Left cardiac atrium (tissue), 4 donors: Measurements from ENCODE around the gene WIPI1. TPM values are rescaled to one million over a fixed set of nuclear protein-coding genes. Genes with fewer than 3 reads are reported as not detected.
"Not testable (repeated sequence)": the region's sequence is repeated elsewhere in the genome, so short reads cannot be mapped to it uniquely, and the experiment has no call there.

Source experiments
- ATAC-seq, 2 donors: fragments of 200-7000 bp; cut with Tn5 transposase; one replicate each; pipeline ENCODE4 v1.9.1; 2020; ENCODE audit warnings: mild to moderate bottlenecking in 2 of 2, moderate library complexity in 2 of 2
- DNase-seq: peaks from one replicate; pipeline ENCODE4 v3.0.0-alpha.2; 2020
- intact Hi-C, 2 donors: fragments of 100-400 bp; cut with DNase I; formaldehyde crosslinking; loops; one replicate each; pipeline versions ENCODE4 v1.14.1 to v1.15.1; 2022 to 2023
- total RNA-seq, 2 donors: library from RNA; stranded (reverse); fragmentation: NEBNext Ultra II Directional; extraction: Animal tissue kit (Norgen Biotek cat#: 25700); gene quantifications; one replicate each; pipeline ENCODE4 v1.2.1, GENCODE V29; 2021
- donor health status: DM: no; HTN: yes; CAD: no.
- donor health status: DM: no; HTN: yes; CAD: no; lungs with severe emphysema.
- donor health status: DM: yes; HTN: yes; CAD: no.
- donor health status: Dilated cardiomyopathy.

Gene WIPI1
- total RNA-seq, 2 donors from 2014 or later: 35.8 to 74.3 TPM

DNA sequence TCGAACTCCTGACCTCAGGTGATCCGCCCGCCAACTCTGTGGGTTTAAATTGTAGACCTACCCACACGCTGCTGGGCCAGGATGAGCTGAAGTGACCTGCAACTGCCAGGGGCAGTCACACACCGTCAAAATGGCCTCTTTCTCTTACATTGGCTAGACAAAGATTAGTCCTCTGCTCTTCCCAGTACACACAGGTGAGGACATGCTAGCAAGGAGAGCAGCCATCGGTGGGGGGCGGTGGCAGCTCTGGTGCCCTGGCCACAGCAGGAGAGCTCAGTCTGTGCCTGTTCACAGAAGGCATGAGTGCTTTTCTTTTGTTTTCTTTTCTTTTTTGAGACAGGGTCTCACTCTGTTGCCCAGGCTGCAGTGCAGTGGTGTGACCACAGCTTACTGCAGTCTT lies 29.7 kb downstream of the WIPI1 start:
- intact Hi-C loops: no loop called here
- ATAC-seq: no peak
- no peak for DNase-seq

GRCh38 chr17:68425979-68426378 lies 31.3 kb downstream of the WIPI1 start:
- intact Hi-C loops: no loop called here
- no peak for ATAC-seq
- DNase-seq: no peak

DNA sequence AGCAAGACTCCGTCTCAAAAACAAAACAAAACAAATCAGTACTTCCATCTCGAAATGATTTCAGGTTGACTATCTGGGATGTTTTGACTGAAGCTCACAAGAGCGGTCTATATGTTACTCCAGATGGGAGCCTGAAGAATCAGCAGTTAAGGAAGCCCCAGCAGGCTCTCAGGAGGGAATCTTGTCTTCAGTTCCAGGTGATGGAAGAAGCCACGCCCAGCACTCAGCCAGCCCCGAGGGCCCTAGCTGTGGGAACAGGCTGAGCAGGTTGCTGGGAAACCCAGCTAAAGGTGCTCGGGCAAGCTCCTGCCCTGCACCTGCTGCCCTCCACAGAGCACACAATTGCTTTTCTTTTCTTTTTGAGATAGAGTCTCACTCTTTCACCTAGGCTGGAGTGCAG lies 32.4 kb downstream of the WIPI1 start:
- ATAC-seq: no peak
- no peak for DNase-seq
- intact Hi-C loops: no loop called here

DNA sequence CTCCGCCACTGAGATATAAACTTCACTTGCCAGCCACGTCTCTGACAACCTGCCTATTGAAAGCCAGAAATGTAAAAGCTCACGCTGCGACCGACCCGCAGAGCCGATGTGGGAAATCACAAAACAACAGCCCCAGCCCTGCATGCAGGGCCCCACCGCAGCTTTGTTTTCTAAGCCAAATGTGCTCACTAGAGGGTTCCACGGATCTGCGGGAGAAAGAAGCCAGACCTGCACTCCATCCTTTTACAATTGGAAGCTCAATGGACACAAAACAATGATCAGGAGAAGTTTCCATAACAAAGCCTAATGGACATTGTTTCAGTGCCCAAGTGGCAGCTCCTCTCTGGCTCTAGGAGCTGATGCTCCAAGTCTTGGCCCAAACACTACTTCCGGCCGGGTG lies 33.1 kb downstream of the WIPI1 start:
- intact Hi-C loops: no loop called here
- ATAC-seq (no peak), DNase-seq (no peak)

DNA sequence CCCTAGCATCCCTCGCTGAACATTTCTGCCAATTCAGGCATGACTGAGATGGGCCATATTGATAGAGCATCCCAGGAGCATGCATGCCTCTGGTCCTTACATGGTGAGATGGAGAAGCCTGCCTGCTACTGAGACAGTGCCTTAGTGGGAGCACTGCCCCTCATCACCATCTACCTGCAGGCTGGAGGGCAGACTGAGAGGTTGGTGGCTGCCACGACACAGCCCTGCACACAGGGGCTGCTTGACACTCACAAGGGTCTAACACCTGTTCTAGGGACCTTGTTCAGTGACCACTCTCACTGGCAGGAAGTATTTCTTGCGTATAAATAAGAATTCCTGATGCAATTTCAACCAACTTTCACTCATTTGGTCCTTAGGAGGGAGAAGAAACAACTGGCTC lies 34.0 kb downstream of the WIPI1 start:
- intact Hi-C loops: no loop called here
- DNase-seq: no peak
- no peak for ATAC-seq

DNA sequence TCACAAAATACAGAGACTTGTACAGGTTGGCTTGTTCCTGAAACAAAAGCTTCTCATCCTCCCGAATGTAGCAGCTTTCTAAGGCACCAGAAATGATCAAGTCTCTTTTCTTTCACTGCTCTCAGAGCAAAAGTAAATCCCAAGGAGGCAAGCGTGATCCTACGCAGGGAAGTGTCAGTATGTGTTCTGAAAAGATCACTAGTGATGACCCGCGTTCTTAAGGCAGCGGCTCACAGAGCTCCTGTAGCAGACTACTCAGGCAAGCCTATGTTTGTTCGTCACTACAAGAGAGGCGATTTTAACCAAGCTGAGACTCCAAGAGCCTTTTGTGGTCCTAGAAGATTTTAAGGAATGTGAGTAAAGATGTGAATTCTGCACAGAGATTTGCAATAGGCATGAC lies 34.5 kb downstream of the WIPI1 start:
- ATAC-seq (no peak), DNase-seq (no peak)
- intact Hi-C loops: no loop called here

DNA sequence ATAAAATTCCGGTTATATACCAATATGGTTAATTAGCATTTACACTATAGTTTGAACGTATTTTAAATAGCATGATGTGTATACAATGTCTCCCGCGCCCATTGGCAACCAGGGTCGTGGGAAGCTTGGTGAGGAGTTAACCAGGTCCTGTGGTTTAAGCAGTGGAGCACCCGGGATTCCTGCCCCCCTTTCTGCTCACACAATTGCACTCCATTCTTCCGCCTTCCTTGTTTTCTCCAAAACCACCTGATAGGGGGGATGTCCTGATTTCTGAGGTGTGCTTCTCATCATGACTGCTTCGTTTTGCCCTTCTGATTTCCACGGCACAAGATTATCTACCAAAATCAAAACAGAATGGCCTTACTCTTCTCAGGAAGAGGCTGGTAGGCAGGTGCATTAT lies 35.8 kb downstream of the WIPI1 start:
- DNase-seq (no peak), ATAC-seq (no peak)
- intact Hi-C loops: no loop called here

DNA sequence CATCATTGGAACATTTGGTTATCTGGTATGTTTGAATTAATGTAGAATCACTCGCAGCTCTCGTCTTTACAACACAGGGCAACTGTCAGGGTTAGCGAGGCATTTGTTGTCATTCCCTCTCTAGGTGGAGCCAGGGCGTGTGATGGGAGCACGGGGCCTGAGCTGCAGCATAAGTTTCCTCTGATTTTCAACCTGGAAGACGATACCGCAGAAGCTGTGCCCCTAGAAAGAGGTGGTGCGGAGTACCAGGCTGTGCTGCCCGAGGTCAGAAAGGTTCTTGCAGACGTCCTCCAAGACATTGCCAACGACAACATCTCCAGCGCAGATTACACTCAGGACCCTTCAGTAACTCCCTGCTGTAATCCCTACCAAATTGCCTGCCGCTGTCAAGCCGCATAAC lies 37.2 kb downstream of the WIPI1 start:
- ATAC-seq (no peak), DNase-seq (no peak)
- intact Hi-C loops: no loop called here

GRCh38 chr17:68418876-68419275 lies 38.4 kb downstream of the WIPI1 start:
- ATAC-seq: no peak
- intact Hi-C loops: no loop called here
- DNase-seq: no peak

- intact Hi-C loops: no loop called here
- no peak for ATAC-seq
- DNase-seq: no peak
Measured at GRCh38 chr17:68417317-68417716, 40.0 kb downstream of the WIPI1 start.

- DNase-seq, ATAC-seq, intact Hi-C loops: not testable (repeated sequence)
Measured at GRCh38 chr17:68414901-68415300, 42.4 kb downstream of the WIPI1 start.

DNA sequence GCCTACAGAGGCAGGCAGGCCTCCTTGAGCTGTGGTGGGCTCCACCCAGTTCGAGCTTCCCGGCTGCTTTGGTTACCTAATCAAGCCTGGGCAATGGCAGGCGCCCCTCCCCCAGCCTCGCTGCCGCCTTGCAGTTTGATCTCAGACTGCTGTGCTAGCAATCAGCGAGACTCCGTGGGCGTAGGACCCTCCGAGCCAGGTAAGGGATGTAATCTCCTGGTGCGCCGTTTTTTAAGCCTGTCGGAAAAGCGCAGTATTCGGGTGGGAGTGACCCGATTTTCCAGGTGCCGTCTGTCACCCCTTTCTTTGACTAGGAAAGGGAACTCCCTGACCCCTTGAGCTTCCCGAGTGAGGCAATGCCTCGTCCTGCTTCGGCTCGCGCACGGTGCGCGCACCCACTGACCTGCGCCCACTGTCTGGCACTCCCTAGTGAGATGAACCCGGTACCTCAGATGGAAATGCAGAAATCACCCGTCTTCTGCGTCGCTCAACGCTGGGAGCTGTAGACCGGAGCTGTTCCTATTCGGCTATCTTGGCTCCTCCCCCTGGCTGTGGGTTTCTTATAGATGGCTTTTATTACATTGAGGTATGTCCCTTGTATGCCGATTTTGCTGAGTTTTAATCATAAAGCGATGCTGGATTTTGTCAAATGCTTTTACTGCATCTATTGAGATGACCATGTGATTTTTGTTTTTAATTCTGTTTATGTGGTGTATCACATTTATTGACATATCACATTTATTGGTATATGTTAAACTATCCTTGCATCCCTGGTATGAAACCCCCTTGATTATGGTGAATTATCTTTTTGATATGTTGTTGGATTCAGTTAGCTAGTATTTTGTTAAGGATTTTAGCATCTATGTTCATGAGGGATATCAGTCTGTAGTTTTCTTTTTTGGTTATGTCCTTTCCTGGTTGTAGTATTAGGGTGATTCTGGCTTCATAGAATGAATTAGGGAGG lies 43.4 kb downstream of the WIPI1 start:
- intact Hi-C loops, ATAC-seq: not testable (repeated sequence)
- peak; percentile 49 for DNase-seq

- DNase-seq, intact Hi-C loops, ATAC-seq: not testable (repeated sequence)
Measured at GRCh38 chr17:68407656-68408055, 49.6 kb downstream of the WIPI1 start.

DNA sequence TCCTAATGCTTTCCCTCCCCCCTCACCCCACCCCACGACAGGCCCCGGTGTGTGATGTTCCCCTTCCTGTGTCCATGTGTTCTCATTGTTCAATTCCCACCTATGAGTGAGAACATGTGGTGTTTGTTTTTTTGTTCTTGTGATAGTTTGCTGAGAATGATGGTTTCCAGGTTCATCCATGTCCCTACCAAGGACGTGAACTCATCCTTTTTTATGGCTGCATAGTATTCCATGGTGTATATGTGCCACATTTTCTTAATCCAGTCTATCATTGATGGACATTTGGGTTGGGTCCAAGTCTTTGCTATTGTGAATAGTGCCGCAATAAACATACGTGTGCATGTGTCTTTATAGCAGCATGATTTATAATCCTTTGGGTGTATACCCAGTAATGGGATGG lies 53.5 kb downstream of the WIPI1 start:
- DNase-seq, intact Hi-C loops, ATAC-seq: not testable (repeated sequence)

GRCh38 chr17:68403122-68403521 lies 54.2 kb downstream of the WIPI1 start:
- ATAC-seq (no peak), DNase-seq (no peak)
- intact Hi-C loops: no loop called here

- intact Hi-C loops: no loop called here
- ATAC-seq (no peak), DNase-seq (no peak)
Measured at GRCh38 chr17:68401288-68401687, 56.0 kb downstream of the WIPI1 start.

DNA sequence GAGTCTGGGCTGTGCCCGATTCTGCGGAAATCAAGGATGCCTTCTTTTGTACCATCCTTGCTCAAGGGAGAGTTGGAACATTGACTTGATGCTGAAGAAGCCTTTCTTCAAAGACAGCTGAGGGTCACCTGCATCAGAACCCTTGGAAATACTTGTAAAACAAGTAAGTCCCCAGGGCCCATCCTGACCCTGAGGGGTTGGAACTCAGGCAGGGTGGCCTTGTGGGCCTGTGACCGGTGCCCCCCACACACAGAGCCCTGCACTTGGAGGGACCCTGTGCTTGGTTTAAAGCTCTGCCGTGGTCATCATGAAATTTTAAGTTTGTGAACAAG lies 56.9 kb downstream of the WIPI1 start:
- ATAC-seq (no peak), DNase-seq (no peak)
- intact Hi-C loops: no loop called here

DNA sequence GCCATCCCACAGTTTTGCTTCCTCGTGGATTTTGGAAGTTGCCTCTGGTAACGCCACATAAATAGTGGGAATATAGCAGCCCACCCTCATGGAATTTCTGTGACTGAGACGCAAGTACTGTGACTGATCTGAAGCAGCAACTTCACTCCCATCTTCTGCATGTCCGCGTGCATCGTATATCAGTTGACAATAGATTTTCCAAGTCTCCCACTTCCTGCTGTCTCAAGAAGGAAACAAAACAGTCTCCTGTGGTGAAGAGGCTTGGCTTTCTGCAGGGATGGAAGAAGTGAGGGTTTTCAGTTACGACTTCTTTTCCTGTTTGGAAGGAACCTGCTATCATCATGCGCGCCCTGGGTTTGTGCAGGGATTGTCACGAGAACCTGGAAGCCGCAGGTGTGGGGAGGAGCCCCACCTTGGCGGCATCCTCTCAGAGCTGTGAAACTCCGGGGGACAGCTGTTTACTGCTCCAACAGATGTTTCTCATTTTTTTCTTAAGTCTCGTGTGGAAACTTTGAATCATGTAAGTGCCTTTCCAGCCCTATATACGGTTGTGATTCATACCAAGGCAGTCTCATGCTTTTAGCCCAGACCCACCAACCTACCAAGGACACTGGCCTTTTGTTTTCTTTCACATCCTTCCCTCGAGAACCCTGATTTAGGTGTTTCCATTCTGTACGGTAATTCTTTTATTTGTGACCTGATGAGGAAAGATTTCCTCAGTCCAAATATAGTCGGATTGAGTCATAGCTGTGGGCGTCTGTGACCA lies 57.5 kb downstream of the WIPI1 start:
- DNase-seq: no peak
- intact Hi-C loops: loop anchor here (5.0 kb wide), 1 partner anchor 138 kb away; no protein-coding TSS in a partner anchor
- peak in 1 of 2 donors; percentile 18 for ATAC-seq

DNA sequence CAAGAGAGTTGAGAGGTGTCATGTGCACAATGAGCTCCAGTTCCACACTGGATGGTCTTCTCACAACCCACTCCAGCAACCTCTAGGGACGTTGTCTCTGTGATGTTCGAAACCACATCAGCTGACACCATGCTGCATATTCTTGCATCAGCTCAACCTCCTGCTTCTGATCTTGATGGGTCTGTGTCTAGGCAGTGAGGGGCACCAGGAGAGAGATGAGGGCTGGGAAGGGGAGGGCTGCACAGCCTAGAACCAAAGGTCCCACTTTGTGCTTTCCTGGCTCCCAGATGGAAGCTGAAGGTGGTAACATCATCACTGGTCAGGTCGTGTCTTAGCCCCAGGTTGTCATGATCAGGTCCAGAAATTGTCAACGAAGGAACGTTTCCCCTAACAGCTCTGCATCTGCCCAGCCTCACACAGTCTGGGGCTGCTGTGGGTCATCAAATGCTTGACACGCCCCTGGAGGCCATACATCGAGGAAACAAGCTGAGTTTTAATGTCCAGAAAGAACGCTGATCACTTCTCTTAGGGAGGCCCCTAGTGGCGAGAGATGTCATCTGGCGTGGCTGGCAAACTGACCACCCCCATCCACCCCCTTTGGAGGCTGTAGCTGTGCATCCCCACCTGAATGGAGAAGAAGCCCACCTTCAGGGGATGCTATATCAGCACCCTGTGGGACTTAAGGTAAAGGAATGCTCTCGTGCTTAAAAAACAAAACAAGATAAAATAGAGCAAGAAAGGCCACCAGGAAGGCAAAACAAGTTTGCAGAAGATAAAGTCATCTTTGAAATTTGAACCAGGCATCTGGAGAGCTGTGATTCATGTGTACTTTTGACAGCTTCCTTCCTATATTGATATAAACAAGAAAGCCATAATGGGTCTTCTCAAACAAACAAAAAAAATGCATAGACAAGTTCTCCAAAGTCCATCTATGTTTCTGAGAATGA lies 58.3 kb downstream of the WIPI1 start:
- intact Hi-C loops: loop anchor here (5.0 kb wide), 1 partner anchor 137 kb away; no protein-coding TSS in a partner anchor
- DNase-seq (peak; percentile 64), ATAC-seq (peak; percentile 70 to 83)
